Neural cell (in vitro differentiated cells): ENCODE data around the gene LRIT3.

ENCODE experiments used
- EZH2 ChIP-seq: fragments of 200-600, 300-800 bp; shearing (Covaris generic), sonication (generic); IDR thresholded peaks from 2 replicates; pipeline ENCODE4 v1.6.1; 2014; ENCODE audit warnings: antibody characterized with exemption, low read length, borderline replicate concordance, mild to moderate bottlenecking; ENCODE audit not compliant: insufficient read depth, poor library complexity, severe bottlenecking
- SMC3 ChIP-seq: fragments of 450-650 bp; conservative IDR thresholded peaks from 2 replicates; pipeline ENCODE4 v1.6.1; 2014; ENCODE audit warnings: antibody characterized with exemption, mild to moderate bottlenecking, moderate library complexity; ENCODE audit not compliant: poor library complexity
- TAF1 ChIP-seq: IDR thresholded peaks from 2 replicates; pipeline ENCODE4 v1.6.1; 2012; ENCODE audit warnings: low read depth
- TF ChIP-seq, protein P1 (sequence below): fragments of 450-650 bp; IDR thresholded peaks from 2 replicates; pipeline ENCODE4 v1.5.1; 2014; ENCODE audit warnings: antibody characterized with exemption, mild to moderate bottlenecking, moderate library complexity; ENCODE audit not compliant: poor library complexity, severe bottlenecking

DNA sequence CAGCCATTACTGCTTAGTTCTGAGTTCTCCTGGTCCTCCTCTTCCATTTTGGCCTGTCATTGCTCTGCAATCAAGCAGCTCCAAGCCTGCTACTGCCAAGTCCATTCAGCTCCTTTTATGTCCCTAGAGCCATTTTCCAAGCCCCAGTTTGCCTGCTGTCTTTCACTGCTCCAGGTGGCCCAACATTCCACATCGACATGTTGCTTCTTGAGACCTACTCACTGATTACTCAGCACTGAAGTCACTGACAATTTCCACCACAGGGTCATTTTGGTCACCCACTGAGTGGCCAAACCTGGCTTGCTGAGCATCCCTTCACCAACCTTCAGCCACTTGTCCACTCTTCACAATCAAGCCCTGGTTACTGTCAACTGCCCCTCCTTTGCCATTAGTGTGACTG, 27.2 kb downstream of the LRIT3 start:
- TF ChIP-seq EZH2 (no peak), SMC3 (no peak), TAF1 (no peak)
- TF ChIP-seq, protein P1, sequence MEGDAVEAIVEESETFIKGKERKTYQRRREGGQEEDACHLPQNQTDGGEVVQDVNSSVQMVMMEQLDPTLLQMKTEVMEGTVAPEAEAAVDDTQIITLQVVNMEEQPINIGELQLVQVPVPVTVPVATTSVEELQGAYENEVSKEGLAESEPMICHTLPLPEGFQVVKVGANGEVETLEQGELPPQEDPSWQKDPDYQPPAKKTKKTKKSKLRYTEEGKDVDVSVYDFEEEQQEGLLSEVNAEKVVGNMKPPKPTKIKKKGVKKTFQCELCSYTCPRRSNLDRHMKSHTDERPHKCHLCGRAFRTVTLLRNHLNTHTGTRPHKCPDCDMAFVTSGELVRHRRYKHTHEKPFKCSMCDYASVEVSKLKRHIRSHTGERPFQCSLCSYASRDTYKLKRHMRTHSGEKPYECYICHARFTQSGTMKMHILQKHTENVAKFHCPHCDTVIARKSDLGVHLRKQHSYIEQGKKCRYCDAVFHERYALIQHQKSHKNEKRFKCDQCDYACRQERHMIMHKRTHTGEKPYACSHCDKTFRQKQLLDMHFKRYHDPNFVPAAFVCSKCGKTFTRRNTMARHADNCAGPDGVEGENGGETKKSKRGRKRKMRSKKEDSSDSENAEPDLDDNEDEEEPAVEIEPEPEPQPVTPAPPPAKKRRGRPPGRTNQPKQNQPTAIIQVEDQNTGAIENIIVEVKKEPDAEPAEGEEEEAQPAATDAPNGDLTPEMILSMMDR: no peak
